ENCODE results near the gene KCNF1. TPM values are rescaled to one million over a fixed set of nuclear protein-coding genes. Genes with fewer than 3 reads are reported as not detected.

KCNF1 gene
- polyA plus RNA-seq (ENCODE audit: insufficient read length in 4 of 4) = 1 to 10 TPM in 2 of 4 donors, under 1 TPM in 2; 0.79 to 1.5 (median 1.1) TPM

- peak in 3 of 4 donors; percentile 58 to 60 (median 58) for DNase-seq (ENCODE audit: low read depth in 4 of 4, low spot score in 3 of 4)
These were observed at the start of gene KCNF1 for GRCh38 chr2:10911291-10912075. Gene KCNF1, plus strand, starts transcription at chr2:10911934. Its CDS starts 493 bp downstream, at chr2:10912427.

GRCh38 chr2:10862330-10862729 lies 49.4 kb upstream of the KCNF1 start:
- DNase-seq (ENCODE audit: low read depth in 4 of 4, low spot score in 3 of 4) = no peak

GRCh38 chr2:10863047-10863446 lies 48.7 kb upstream of the KCNF1 start:
- no peak for DNase-seq (ENCODE audit: low read depth in 4 of 4, low spot score in 3 of 4)

- DNase-seq (ENCODE audit: low read depth in 4 of 4, low spot score in 3 of 4) = no peak
These were observed 47.9 kb upstream of the KCNF1 start for GRCh38 chr2:10863837-10864236.

GRCh38 chr2:10864251-10864650 lies 47.5 kb upstream of the KCNF1 start:
- DNase-seq (ENCODE audit: low read depth in 4 of 4, low spot score in 3 of 4) = no peak

GRCh38 chr2:10864861-10865636 lies 46.7 kb upstream of the KCNF1 start:
- no peak for DNase-seq (ENCODE audit: low read depth in 4 of 4, low spot score in 3 of 4)

- no peak for DNase-seq (ENCODE audit: low read depth in 4 of 4, low spot score in 3 of 4)
These were observed 45.9 kb upstream of the KCNF1 start for GRCh38 chr2:10865841-10866240.

GRCh38 chr2:10867692-10868420 lies 43.9 kb upstream of the KCNF1 start:
- DNase-seq (ENCODE audit: low read depth in 4 of 4, low spot score in 3 of 4) = no peak

GRCh38 chr2:10868465-10869314 lies 43.0 kb upstream of the KCNF1 start:
- DNase-seq (ENCODE audit: low read depth in 4 of 4, low spot score in 3 of 4) = no peak

- DNase-seq (ENCODE audit: low read depth in 4 of 4, low spot score in 3 of 4) = no peak
These were observed 39.8 kb upstream of the KCNF1 start for GRCh38 chr2:10871978-10872377.

- no peak for DNase-seq (ENCODE audit: low read depth in 4 of 4, low spot score in 3 of 4)
These were observed 38.6 kb upstream of the KCNF1 start for GRCh38 chr2:10873171-10873570.

GRCh38 chr2:10873790-10874437 lies 37.8 kb upstream of the KCNF1 start:
- no peak for DNase-seq (ENCODE audit: low read depth in 4 of 4, low spot score in 3 of 4)

- DNase-seq (ENCODE audit: low read depth in 4 of 4, low spot score in 3 of 4) = no peak
These were observed 36.6 kb upstream of the KCNF1 start for GRCh38 chr2:10875126-10875525.

- no peak for DNase-seq (ENCODE audit: low read depth in 4 of 4, low spot score in 3 of 4)
These were observed 35.3 kb upstream of the KCNF1 start for GRCh38 chr2:10876394-10876793.

- DNase-seq (ENCODE audit: low read depth in 4 of 4, low spot score in 3 of 4) = no peak
These were observed 34.8 kb upstream of the KCNF1 start for GRCh38 chr2:10876963-10877362.

- DNase-seq (ENCODE audit: low read depth in 4 of 4, low spot score in 3 of 4) = no peak
These were observed 34.1 kb upstream of the KCNF1 start for GRCh38 chr2:10877651-10878111.

GRCh38 chr2:10878268-10878915 lies 33.3 kb upstream of the KCNF1 start:
- DNase-seq (ENCODE audit: low read depth in 4 of 4, low spot score in 3 of 4) = no peak

GRCh38 chr2:10879159-10879558 lies 32.6 kb upstream of the KCNF1 start:
- DNase-seq (ENCODE audit: low read depth in 4 of 4, low spot score in 3 of 4) = no peak

Data from right renal pelvis (tissue), 4 donors.